ENCODE results near the gene NEUROG1.
A peak's percentile ranks its signal among the peaks of the same experiment; 100 is the strongest.

Gene NEUROG1

GRCh38 chr5:135535820-135536801 is at the start of gene NEUROG1:
TSS of gene NEUROG1 (minus strand) at chr5:135535964. CDS start at chr5:135535690, 274 bp downstream.
- peak; percentile 54 for DNase-seq

- DNase-seq: no peak
Measured at GRCh38 chr5:135584918-135585317, 49.2 kb upstream of the NEUROG1 start.

GRCh38 chr5:135584276-135584675 is 48.5 kb upstream of the NEUROG1 start:
- no peak for DNase-seq

- no peak for DNase-seq
Measured at GRCh38 chr5:135582099-135582781, 46.5 kb upstream of the NEUROG1 start.

GRCh38 chr5:135578685-135579341 is 43.0 kb upstream of the NEUROG1 start, which contains the start of gene CXCL14:
TSS of gene CXCL14 (minus strand) at chr5:135578991. CDS start at chr5:135578778, 213 bp downstream.
- no peak for DNase-seq

- no peak for DNase-seq
Measured at GRCh38 chr5:135578305-135578684, 42.5 kb upstream of the NEUROG1 start.

GRCh38 chr5:135577421-135577820 is 41.7 kb upstream of the NEUROG1 start:
- DNase-seq: no peak

GRCh38 chr5:135576075-135576599 is 40.4 kb upstream of the NEUROG1 start:
- DNase-seq: no peak

- DNase-seq: no peak
Measured at GRCh38 chr5:135574493-135574892, 38.7 kb upstream of the NEUROG1 start.

GRCh38 chr5:135571902-135572301 is 36.1 kb upstream of the NEUROG1 start:
- no peak for DNase-seq

GRCh38 chr5:135571066-135571609 is 35.4 kb upstream of the NEUROG1 start:
- DNase-seq: no peak

- DNase-seq: no peak
Measured at GRCh38 chr5:135570453-135570764, 34.6 kb upstream of the NEUROG1 start.

GRCh38 chr5:135569755-135570452 is 34.1 kb upstream of the NEUROG1 start:
- DNase-seq: no peak

GRCh38 chr5:135568923-135569360 is 33.2 kb upstream of the NEUROG1 start:
- no peak for DNase-seq

- DNase-seq: no peak
Measured at GRCh38 chr5:135568246-135568645, 32.5 kb upstream of the NEUROG1 start.

GRCh38 chr5:135567661-135568060 is 31.9 kb upstream of the NEUROG1 start:
- DNase-seq: no peak

GRCh38 chr5:135566422-135567400 is 30.9 kb upstream of the NEUROG1 start:
- DNase-seq: no peak

- peak; percentile 42 for DNase-seq
Measured at GRCh38 chr5:135565725-135566421, 30.1 kb upstream of the NEUROG1 start.

- DNase-seq: no peak
Measured at GRCh38 chr5:135565266-135565665, 29.5 kb upstream of the NEUROG1 start.

- DNase-seq: no peak
Measured at GRCh38 chr5:135564331-135564730, 28.6 kb upstream of the NEUROG1 start.
